HG02981 (cell line): ENCODE results near the gene KIRREL1.
A peak's percentile ranks its signal among the peaks of the same experiment; 100 is the strongest.

Source experiments
- ATAC-seq: cut with Tn5 transposase; IDR thresholded peaks from one replicate; pipeline ENCODE4 v1.9.1; 2021; ENCODE audit warnings: mild to moderate bottlenecking, moderate library complexity; ENCODE audit not compliant: unreplicated experiment

The KIRREL1 gene

DNA sequence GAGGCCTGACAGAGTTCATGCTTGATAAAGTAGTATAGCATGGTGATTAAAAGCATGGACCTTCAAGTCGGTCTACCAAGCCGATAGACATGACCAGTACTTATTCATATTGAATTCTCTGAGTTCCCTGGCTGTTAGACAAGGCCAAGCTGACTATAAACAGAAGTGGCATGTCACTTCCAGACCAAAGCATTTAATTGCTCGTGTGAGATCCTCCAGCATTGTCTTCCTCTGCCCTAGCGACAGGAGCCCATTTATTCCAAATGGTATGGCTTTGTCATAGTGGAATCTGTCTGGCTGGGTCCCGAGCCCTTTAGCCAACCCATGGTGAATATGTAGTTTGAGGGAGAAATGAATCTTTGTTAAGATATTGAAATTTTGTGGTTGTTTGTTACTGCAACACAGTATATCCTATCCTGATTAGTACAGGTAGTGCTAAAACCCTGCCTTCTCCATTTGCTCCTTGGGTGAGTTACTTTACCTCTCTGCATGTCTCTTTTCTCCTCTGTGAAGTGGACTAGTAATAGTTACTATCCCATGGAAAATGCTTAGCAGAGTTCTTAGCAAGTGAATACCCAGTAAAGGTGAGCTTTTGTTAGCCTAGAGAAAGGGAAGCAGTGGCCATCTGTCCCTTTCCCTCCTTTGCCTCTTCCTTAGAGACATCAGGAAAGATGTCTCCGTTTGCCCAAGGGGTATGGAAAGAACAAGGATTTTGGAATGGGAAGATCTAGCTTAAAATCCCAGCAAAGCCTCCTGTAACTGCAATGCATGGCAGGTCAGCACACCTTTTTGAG is 109.6 kb downstream of the KIRREL1 start:
- ATAC-seq: no peak

DNA sequence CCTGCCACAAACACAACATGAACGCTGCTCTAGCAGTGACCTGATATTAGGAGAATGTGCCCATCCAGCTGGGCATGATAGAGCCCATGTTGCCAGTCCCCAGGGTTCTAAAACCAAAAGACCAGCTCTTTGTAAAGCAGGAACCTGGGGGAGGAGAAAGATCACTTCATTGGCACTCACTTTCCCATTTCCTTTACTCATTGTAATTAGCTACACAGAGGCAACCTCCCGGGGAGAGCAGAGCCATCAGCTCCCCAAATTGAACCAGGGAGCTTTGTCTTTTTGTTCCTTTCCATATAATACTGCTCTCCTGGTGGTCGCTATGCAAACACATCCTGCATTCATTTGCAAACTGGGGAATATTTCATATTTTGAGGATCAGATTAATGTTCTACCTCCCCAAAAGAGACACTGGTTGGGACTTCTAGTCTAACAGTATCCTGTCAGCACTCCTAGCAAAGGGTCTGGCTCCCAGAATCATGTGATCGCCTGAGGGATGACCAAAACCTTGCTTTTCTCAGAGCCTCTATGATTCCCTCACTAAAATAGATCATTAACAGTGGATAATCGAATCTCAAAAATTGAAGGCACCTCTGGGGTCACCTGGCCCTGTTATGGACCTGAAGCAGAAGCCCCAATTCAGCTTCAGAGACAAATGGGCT is 110.5 kb downstream of the KIRREL1 start:
- ATAC-seq: no peak

DNA sequence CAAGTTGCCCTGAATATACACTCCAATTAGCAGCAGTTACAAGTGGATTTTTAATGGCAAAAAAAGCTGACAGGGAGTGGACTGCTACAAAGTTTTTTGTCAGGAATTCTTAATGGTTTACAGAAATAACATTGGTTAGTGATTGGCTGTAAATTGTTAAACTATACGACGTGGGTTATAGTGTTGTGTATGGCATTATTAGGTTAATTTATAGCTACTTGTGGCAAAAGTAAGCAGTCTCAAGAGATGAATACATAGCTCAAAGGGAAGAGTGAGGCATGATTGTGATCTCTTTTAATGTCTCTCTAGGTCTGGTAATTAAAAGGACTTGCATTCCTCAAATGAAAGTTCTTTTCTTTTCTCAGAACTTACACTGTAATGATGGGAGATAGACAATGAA is 111.4 kb downstream of the KIRREL1 start:
- ATAC-seq: no peak

DNA sequence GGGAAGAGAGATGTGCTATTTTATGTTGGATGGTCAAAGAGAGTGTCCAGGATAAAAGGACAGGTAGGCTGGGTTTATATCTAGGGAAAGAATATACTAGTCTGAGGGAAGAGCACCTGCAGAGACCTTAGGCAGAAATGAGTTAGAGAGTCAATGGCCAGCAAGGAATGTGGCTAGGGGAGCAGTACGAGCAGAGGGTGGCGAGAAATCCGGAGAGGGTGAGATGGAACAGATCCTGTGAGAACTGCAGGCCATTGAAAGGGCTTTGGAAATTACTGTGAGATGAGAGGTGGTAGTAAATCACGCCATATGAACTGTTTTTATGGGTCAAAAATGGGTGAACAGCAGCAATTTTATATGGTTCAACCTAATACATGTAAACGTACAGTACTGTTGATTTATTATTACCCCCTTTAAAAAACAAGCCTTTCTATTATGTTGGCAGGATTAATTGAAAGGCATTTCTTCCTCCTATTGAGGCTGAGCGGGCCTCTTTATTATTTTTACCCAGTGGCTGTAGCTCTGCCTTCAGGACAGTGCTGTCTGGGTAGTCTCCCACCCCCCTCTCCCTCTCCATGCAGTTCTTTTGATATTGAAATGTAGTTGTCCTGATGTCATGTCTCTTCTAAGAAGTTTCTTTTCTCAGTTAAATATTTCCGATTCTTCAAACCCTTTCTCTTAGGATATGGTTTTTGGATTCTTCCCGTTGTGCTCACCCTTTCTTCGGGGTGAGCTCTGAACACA is 112.1 kb downstream of the KIRREL1 start:
- no peak for ATAC-seq

DNA sequence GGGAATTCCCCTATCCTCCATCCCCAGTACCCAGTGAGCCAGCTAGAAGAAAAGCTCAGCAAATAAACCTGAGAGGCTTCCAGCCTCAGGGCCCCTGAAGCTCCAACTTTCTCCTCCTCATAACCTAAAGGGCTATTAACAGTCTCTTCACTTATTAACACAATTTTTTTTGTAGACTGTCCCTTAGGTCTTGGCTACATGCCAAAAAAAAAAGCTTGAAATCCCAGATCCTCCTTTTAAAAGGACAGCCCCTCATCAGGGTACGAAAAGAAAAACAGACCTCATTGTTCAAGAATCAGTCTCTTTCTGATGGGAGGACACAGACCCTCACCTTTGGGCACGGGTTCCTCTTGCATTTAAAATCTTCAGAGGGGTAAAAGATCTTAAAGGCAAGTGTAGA is 114.5 kb downstream of the KIRREL1 start:
- ATAC-seq: no peak

DNA sequence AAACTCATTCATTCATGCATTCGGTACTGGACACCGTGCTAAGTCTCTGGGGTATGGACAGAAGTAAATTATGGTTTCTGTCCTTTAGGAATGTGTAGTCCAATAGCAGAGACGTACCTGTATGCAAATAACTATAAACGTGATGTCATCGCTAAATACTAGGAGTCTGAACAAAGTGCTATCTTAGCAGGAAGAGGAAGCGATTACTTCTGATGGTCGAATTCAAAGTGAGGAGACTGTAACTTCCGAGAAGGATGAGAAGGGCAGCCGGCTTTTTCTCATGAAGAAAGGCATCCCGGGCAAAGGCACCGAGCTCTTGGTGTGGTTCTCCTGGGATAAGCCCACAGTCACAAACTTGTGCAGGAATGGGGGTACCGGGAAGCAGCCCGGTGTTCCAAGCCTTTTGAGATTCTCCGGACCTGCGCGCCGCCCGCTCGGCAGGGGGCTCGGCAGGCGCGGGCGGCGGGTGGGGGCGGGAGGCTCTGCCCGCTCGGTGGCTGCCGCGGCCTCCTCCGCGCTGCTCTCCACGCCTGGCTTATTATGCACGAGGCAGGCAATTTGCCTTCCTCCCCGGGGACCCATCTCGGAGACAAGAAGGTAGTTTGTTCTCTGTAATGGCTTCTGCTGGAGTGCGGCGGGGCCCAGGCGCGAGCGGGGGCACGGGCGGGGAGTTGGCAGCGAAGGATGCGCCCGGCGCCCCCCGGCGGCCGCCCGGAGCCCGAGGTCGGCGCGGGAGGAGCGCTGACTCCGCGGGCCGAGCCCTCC is 119.7 kb downstream of the KIRREL1 start:
- no peak for ATAC-seq

DNA sequence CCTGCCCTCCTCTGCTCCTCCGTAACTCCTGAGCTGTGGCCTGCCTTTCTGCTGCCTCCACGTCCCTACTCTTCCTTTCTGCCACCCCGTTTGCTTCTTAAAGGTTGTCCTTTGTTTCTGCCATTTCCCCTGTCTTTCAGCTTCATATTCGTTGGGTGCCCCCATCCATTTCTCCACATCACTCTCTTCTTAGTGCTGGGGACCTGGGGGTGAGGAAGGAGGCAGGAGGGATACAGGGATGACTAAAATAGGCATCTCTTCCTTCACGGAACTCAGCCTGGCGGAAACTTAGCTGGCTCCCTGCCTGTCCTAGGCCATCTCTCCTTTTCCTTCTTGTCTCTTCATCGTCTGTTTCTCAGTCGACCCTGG is 120.3 kb downstream of the KIRREL1 start:
- no peak for ATAC-seq

DNA sequence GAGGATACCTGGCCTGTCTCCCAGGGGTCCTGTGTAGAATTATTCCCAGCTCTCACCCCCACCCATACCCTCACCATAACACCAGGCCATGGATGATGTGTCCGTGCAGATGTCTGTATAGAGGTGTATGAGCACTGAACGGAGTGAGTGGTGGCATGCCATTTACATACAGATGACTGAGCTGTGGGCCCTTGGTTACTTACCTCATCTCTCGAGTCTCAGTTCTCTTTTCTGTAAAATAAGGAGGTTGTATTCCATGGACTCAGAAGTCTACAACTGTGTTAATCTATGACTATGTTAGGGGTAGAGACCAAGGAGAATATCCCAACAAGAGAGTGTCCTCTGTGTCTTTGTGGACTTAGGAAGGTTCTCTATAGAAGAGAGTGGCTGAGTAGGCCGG is 121.7 kb downstream of the KIRREL1 start:
- ATAC-seq: peak; percentile 87

DNA sequence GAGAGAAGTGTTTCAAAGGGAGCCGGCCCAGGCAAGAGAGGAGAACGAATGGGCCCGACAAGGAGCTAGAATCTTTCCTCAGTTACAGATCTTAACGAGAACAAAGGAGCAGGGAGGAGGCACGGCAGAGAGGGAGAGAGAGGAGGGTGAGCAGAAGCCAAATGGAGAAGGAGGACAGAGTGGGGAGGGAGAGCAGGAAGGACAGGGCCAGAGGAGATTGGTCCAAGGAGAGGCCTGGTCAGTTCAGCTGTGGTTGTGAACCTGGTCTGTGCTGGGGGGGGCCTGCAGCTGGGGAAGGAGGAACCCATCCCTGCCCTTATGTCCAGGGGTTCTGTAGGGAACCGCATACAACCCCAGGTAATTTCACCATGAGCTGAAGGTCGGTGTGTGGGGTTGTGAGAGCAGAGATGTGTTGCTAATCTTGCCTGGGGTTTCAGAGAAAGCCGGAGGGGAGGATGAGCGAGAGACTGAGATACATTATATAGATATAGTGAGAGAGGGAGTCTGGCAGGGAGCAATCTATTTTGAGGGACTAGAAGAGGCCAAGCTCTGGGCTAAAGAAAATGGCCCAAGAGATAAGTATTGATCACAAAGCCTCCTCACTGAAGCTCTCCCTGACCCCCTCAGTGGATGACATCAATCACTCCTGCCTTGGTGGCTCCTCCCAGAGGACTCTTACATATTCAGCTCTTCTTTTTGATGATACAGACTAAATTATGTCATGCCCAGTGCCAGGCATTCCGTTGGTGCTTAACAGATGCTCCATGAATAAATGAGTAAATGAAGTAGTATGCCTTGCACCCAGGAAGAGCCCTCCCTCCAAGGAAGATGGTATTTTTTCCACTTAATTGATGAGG is 123.1 kb downstream of the KIRREL1 start:
- no peak for ATAC-seq

DNA sequence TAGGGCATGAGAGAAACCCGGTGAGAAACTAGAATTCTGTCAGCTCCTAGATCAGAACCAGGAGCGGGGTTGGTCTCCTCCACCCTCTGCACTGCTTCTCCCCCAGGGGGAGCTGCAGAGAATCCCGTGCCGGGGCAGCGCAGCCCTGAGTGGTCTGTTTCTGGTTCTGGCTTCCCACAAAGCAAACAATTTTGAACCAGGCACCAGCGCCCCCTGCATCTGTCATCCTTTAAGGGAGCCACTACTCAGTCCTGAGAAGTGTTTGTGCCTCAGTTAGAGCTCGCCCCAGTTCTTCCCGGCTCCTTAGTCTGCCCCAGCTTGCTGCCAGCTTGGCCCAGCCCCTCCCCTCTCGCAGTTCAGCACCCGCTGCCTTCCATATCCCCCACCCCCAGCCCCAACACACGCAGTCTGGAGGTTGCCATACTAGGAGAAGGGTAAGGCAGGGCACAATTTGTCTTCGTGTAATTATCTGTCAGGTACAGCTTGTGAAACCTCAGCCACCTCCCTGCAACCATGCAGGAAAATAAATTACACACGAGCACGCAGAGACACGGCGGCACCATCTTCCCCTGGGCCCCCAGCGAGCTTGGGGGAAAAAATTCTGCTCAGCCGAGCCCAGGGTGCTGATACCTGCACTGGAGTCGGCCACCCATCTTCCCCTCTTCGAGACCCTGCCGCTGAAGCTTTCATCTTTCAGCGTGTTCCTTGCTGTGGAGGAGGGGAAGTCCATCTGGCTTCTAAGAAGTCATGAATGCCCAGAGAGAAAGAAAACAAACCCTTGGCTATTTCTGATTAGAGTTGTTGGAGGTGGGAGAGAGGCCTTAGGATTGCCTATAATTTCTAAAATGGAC is 124.6 kb downstream of the KIRREL1 start:
- no peak for ATAC-seq

DNA sequence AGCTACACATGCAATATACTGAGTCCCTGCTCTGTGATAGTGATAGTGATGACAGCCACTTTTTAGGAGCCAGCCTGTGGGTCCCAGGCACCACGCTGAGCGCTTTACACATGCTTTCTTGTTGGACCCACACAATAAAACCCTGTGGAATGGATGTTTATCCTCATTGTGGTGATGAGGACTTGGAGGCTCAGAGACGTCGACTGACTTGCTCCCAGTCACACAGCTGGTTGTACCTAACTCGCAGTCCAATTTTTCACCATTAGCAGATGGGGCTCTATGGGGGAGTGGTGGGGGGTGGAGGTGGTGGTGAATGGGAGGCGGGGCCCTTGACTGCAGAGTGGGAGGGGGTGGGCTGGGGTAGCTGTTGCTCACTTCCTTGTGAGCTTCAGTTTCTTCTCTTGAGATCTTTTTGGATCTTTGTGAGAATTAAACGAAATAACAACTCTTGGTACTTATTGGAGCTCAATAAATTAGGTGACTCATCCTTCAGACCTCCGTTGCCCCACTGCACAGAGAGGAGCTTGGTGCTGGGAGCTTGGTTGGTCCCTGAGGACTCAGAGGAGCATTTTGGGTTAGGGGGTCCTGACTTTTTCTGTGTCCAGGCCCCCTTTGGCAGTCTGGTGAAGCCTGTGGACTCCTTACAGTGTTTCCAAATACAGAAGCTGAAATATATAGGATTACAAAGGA is 125.4 kb downstream of the KIRREL1 start:
- no peak for ATAC-seq

DNA sequence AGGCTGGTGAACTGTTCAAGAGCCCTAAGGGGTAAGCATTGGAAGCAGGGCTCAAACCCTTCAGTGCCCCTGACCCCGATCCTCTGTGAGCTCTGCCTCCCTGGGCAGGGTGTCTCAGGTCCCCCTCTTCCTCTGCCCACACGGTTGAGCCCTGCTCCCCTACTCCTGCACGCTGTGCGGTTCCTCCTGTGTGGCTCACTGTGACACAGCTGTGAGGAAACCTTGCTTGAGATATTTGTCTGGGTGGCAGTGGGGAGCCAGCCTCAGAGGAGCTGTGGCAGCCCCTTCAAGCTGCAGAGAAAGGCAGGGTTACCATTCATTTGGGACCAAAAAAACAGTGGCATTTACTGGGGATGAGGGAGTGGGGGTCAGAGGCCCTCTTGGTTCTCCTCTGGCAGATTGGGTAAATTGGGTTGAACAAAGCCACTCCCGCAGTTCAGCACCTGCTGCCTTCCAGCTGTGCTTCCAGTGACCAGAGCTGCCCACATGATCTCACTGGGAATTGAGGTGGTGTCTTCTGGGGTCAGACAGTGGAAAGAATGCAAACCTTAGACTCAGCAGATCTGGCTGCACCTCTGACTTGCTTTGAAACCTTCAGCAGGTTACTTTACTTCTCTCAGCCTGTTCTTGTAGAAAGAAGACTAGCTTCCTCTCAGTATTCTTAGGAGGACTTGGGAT is 126.7 kb downstream of the KIRREL1 start:
- ATAC-seq: no peak

DNA sequence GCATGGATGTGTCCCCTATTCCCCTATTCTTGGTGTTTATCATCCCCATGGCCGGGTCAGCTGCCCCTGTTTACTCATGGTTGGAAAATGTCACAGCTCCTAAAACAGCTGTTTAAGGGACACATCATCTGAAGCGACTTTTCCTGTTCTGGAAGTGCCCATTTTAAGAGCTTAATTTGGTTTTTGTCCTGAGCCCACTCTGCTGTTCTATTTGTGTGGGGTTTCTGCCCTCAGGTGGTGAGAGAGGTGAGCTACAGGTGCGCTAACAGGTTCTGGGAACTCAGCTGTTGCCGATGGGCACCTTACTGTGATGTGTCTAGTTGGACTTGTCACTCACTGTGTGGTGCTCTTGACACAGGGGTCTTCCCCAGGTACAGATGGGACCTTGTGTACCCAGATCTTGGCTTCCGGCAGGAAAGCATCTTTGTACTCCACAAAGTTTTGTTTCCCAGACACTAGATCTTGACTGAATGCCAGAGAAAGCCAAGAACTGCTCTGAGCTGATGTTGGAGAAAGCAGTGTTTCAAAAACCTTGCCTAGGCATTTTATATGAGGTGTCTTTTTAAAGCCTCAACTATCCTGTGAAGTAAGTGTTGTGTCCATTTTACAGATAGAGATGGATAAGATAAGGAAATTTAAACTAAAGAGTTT is 128.3 kb downstream of the KIRREL1 start:
- no peak for ATAC-seq

DNA sequence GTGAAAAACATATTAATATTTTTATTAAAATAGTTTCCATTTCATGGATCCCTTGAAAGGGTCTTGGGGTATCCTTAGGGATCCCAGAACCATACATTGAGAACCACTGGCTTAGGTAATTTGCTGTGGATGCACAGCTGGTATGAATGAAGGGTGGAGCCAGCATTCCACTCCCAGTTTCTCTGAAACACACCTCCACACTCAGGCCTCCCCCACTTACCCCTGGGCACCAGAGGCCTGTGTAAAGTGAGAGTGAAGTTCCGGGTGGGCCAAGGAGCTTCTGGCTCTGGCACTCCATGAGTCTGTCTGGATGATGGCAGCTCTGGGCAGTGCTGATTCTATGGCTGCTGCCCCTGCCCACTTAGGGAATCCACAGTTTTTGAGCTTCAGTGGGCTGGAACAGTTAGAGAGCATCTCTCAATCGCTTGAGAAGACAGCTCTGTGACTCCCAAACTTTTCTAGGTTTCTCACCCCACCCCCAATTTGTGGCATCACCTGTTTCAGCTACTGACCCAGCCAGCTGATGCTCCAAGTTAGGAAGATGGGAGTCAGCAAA is 129.5 kb downstream of the KIRREL1 start:
- ATAC-seq: no peak

DNA sequence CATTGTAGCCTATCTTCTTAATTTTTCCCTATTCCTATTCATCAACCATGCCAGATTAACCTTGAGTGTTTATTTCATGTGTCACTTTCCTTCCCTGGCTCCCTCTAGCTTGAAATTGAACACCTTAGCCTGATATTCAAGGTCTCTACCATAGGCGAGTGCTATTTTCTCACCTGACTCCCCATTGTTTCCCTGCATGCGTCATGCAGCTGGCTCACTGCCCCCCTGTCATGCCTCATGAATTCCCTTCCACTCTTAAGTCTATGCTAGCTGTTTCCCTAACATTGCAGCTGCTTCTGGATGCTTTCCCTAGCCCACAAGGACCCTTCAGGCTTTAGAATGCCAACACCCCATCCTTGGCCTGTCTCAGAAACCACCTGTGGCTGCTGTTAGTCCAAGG is 130.6 kb downstream of the KIRREL1 start:
- ATAC-seq: no peak

DNA sequence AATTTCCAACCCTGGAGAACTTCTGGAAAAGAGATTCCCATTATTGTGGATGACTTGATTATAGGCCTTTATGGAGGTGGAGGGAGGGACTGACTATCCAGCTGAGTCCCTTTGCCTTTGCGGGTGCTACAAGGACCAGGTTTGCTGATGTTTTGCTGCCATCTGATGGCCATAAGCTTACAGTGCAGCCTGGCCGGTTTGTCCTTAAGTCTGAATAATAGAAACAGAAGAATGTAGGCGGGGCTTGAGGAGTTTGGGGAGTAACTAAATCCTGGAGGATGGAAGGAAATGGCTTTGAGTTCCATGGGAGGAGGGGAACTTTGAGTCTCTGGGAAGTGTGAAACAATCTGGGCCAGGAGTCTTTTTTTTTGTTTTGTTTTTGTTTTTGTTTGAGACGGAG is 131.6 kb downstream of the KIRREL1 start:
- peak; percentile 80 for ATAC-seq

DNA sequence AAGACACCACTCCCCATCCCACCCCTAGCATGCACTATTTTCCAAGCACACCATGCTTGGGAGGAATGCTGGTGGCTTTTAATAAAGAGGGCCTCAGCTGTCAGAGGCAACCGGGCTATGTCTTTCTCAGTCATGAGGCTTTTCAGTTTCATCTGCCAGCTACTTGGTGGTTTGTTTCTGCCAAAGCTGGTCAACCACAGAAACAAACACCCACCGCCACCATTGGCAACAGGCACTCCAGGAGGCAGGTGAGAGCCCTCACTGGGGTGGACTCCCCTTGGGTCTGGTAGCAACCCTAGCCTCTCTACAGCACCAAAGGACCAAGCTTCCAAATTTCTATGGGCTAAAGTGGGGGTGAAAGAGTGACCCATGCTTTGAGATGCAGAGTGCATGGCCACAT is 133.0 kb downstream of the KIRREL1 start:
- peak; percentile 44 for ATAC-seq
